GM12892 (cell line): Measurements from ENCODE around the gene GALNT7.

Source experiments
- POLR2A ChIP-seq: IDR thresholded peaks from 2 replicates; pipeline ENCODE4 v1.6.1; 2011; ENCODE audit warnings: low read depth, low read length, control low read depth
- POLR2AphosphoS5 ChIP-seq: IDR thresholded peaks from 2 replicates; pipeline ENCODE4 v1.6.1; 2011; ENCODE audit warnings: low read depth, low read length, control low read depth
- TAF1 ChIP-seq: IDR thresholded peaks from 2 replicates; pipeline ENCODE4 v1.6.1; 2011; ENCODE audit warnings: low read depth, mild to moderate bottlenecking, control low read depth, low read length, borderline replicate concordance

DNA sequence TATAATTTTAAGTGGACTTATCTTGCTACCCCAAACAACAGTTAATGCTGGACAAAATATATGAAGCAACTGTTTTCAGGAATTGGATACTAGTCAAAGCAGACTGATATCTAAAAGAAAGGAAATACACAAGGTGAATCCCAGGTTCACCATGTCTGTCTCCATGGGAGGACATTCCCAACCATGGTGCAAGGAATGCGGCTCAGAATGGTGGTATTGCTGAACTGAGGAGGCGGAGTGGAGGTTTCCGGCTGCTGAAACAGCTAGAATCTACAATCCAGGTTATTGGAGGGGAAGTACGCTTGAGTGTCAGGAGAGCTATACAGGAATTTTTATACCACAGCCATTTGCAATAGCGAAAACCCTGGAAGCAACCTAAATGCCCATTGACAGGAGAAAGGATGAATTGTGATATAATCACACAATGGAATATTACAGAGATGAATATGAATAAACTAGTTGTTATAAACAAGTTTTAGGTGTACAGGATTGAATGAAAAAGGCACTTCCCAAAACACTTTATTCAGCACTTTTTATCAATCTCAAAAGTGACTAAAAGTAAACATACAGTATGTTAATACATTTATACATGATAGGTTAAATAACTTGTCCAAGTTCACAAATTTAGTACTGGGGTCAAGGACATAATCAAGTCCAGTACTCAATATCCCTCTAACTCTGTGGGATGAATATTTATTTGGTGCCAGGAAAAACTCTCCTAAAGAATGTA, 156.6 kb downstream of the GALNT7 start:
- TF ChIP-seq POLR2A (no peak), TAF1 (no peak), POLR2AphosphoS5 (no peak)
